CD4-positive, alpha-beta T cell (primary cell): ENCODE results near the gene SPTBN1. TPM values are rescaled to one million over a fixed set of nuclear protein-coding genes. Genes with fewer than 3 reads are reported as not detected.

ENCODE experiments used
- ATAC-seq: fragments of 200-7000 bp; cut with Tn5 transposase; one replicate; pipeline ENCODE4 v1.10.0; 2022; ENCODE audit warnings: mild to moderate bottlenecking; ENCODE audit not compliant: poor library complexity
- CTCF ChIA-PET: fragments of 350-600 bp; sonication (Branson Sonifier 250); formaldehyde crosslinking; loops from one replicate; lab custom pipeline; 2021; ENCODE audit warnings: antibody characterized with exemption, inconsistent platforms; lab: Charles Lee
- POLR2A ChIA-PET: fragments of 350-600 bp; sonication (Branson Sonifier 250); formaldehyde crosslinking; loops from one replicate; lab custom pipeline; 2021; ENCODE audit warnings: antibody characterized with exemption, inconsistent platforms; lab: Charles Lee
- DNase-seq, 14 experiments: peaks; one replicate each; pipeline ENCODE4 v3.0.0-alpha.2; 2013 to 2020; ENCODE audit warnings: mixed read lengths in 2 of 14
- H3K27ac ChIP-seq, 2 donors: one replicate each; pipeline versions ENCODE4 v1.5.1 to v1.7.0; 2013; ENCODE audit warnings: low read length in 2 of 2, low read depth in 1 of 2, mild to moderate bottlenecking in 1 of 2
- H3K27me3 ChIP-seq, 2 experiments: 1 replicate in 1 of 2; 2 replicates in 1 of 2; pipeline versions ENCODE4 v1.6.1 to v1.7.0; 2013; ENCODE audit warnings: low read length in 2 of 2, control low read depth in 1 of 2, mild to moderate bottlenecking in 1 of 2, moderate library complexity in 1 of 2; ENCODE audit not compliant: insufficient read depth in 2 of 2, control insufficient read depth in 1 of 2
- H3K36me3 ChIP-seq: one replicate; pipeline ENCODE4 v1.6.1; 2013; ENCODE audit warnings: low read length, control low read depth; ENCODE audit not compliant: insufficient read depth
- H3K4me1 ChIP-seq: one replicate; pipeline ENCODE4 v1.6.1; 2013; ENCODE audit warnings: low read length, control low read depth; ENCODE audit not compliant: insufficient read depth
- H3K4me3 ChIP-seq: one replicate; pipeline ENCODE4 v1.5.1; 2013; ENCODE audit warnings: mild to moderate bottlenecking, low read length, moderate library complexity
- H3K9me3 ChIP-seq, 2 experiments: 1 replicate in 1 of 2; 2 replicates in 1 of 2; pipeline versions ENCODE4 v1.6.1 to v1.7.0; 2013; ENCODE audit warnings: low read length in 2 of 2, mild to moderate bottlenecking in 2 of 2, control low read depth in 1 of 2, moderate library complexity in 1 of 2; ENCODE audit not compliant: control insufficient read depth in 1 of 2, insufficient read depth in 1 of 2
- H3K27ac Mint-ChIP-seq: one replicate; pipeline ENCODE4 v1.8.0; 2020; ENCODE audit warnings: mixed read lengths
- H3K27me3 Mint-ChIP-seq: one replicate; pipeline ENCODE4 v1.8.0; 2021; ENCODE audit warnings: mixed read lengths
- H3K36me3 Mint-ChIP-seq: one replicate; pipeline ENCODE4 v1.8.0; 2021; ENCODE audit warnings: low read depth, mixed read lengths
- H3K4me1 Mint-ChIP-seq: one replicate; pipeline ENCODE4 v1.8.0; 2021; ENCODE audit warnings: low read depth, mixed read lengths
- H3K4me3 Mint-ChIP-seq: one replicate; pipeline ENCODE4 v1.8.0; 2020; ENCODE audit warnings: mild to moderate bottlenecking, mixed read lengths
- H3K9me3 Mint-ChIP-seq: one replicate; pipeline ENCODE4 v1.8.0; 2020; ENCODE audit warnings: mixed read lengths
- intact Hi-C, 2 experiments: fragments of 100-400 bp; cut with DNase I in 1 of 2; cut with micrococcal nuclease in 1 of 2; formaldehyde crosslinking; loops; one replicate each; pipeline versions ENCODE4 v1.15.1 to v1.9.0; 2023 to 2025; cut with DNase I, micrococcal nuclease
- total RNA-seq, 174 experiments: library from RNA in 2 of 174; stranded (reverse) in 2 of 174; gene quantifications; one replicate each; pipeline ENCODE4 v1.2.3 and lab custom pipeline; 2021 to 2026
- TF ChIP-seq, protein P1 (sequence below): fragments of 200-600 bp; IDR thresholded peaks from one replicate; pipeline ENCODE4 v1.8.0; 2022; ENCODE audit warnings: antibody characterized with exemption, mild to moderate bottlenecking

SPTBN1 gene
- total RNA-seq, 2 experiments from 2014 or later: 156 to 166 TPM

DNA sequence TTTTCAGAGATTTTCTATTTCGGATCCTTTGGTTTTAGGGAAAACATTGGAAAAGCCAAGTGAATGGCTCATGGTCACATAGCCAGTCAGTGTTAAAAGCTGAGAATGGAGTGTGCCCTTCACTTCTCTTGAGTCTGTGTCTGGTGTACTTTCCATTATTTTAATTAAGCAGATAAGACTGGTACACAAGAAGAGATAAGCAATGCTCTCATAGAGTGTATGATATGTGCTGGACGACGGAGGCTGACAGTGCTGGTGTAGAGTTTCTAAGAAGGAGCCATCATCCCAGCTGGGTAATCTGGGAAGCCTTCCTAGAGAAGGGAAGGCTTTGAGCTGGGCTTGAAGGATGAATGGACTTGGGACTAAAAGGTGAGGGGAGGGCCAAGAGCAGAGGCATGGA lies 93.3 kb downstream of the SPTBN1 start:
- H3K9me3 ChIP-seq: no peaks in the 10 kb centered on the region
- no peaks in the 10 kb centered on the region for H3K36me3 Mint-ChIP-seq
- ChIA-PET POLR2A (interaction anchor here (3.9 kb wide), 1 partner anchor 9 kb away, joined by 13 read pairs; no protein-coding TSS in a partner anchor), CTCF (interaction anchor here (0.9 kb wide), 1 partner anchor 27 kb away, joined by 3 read pairs; no protein-coding TSS in a partner anchor)
- H3K4me3 Mint-ChIP-seq: no peak overlapping the region
- H3K27ac Mint-ChIP-seq: no peak overlapping the region
- no peaks in the 10 kb centered on the region for H3K27me3 Mint-ChIP-seq
- ATAC-seq (no peak), DNase-seq (no peak)
- no peak overlapping the region for H3K27ac ChIP-seq
- intact Hi-C loops: no loop called here
- TF ChIP-seq, protein P1, sequence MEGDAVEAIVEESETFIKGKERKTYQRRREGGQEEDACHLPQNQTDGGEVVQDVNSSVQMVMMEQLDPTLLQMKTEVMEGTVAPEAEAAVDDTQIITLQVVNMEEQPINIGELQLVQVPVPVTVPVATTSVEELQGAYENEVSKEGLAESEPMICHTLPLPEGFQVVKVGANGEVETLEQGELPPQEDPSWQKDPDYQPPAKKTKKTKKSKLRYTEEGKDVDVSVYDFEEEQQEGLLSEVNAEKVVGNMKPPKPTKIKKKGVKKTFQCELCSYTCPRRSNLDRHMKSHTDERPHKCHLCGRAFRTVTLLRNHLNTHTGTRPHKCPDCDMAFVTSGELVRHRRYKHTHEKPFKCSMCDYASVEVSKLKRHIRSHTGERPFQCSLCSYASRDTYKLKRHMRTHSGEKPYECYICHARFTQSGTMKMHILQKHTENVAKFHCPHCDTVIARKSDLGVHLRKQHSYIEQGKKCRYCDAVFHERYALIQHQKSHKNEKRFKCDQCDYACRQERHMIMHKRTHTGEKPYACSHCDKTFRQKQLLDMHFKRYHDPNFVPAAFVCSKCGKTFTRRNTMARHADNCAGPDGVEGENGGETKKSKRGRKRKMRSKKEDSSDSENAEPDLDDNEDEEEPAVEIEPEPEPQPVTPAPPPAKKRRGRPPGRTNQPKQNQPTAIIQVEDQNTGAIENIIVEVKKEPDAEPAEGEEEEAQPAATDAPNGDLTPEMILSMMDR: no peak
- no peaks in the 10 kb centered on the region for H3K4me1 ChIP-seq
- H3K4me3 ChIP-seq: no peak overlapping the region
- peaks cover 15% of the 10 kb centered on the region for H3K4me1 Mint-ChIP-seq
- no peaks in the 10 kb centered on the region for H3K9me3 Mint-ChIP-seq
- no peaks in the 10 kb centered on the region for H3K36me3 ChIP-seq
- H3K27me3 ChIP-seq: no peaks in the 10 kb centered on the region

DNA sequence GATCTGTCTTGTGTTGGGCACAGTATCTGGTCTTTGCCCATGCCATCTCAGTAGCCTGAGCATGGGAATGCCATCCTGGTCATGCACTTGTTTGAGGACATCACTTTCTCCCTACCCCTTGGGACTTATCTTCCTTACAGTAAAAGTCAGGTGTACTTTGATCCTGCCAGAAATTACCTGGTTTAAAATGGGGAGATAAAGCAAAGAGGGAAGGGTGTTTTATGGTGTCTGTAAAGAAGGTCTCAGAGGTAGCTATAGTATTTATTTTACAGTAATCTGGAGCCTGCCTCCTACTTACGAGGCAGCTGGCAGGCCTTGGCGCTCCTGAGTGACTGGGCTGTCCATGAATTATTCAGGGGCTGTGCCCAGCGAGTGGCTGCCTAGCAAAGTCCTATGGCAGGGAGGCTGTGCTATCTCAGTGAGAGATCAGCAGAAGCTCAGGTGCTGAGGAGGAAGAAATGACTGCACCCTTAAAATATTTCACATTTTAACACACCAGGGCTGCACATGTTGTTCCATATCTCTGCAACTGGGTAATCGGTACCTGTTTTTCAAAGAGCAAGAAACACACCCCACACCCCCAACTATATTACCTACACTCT lies 93.9 kb downstream of the SPTBN1 start:
- H3K4me1 ChIP-seq: no peaks in the 10 kb centered on the region
- intact Hi-C loops: no loop called here
- Mint-ChIP-seq H3K4me1 (peaks cover 21% of the 10 kb centered on the region), H3K27ac (no peak overlapping the region), H3K36me3 (no peaks in the 10 kb centered on the region), H3K27me3 (no peaks in the 10 kb centered on the region), H3K9me3 (no peaks in the 10 kb centered on the region), H3K4me3 (no peak overlapping the region)
- TF ChIP-seq, protein P1: no peak
- no peaks in the 10 kb centered on the region for H3K9me3 ChIP-seq
- no peak for DNase-seq
- no peak overlapping the region for H3K4me3 ChIP-seq
- CTCF ChIA-PET: interaction anchor here (0.9 kb wide), 1 partner anchor 27 kb away, joined by 3 read pairs; no protein-coding TSS in a partner anchor
- no peak overlapping the region for H3K27ac ChIP-seq
- no peaks in the 10 kb centered on the region for H3K27me3 ChIP-seq
- no peaks in the 10 kb centered on the region for H3K36me3 ChIP-seq
- POLR2A ChIA-PET: interaction anchor here (3.9 kb wide), 1 partner anchor 8 kb away, joined by 13 read pairs; no protein-coding TSS in a partner anchor
- no peak for ATAC-seq

DNA sequence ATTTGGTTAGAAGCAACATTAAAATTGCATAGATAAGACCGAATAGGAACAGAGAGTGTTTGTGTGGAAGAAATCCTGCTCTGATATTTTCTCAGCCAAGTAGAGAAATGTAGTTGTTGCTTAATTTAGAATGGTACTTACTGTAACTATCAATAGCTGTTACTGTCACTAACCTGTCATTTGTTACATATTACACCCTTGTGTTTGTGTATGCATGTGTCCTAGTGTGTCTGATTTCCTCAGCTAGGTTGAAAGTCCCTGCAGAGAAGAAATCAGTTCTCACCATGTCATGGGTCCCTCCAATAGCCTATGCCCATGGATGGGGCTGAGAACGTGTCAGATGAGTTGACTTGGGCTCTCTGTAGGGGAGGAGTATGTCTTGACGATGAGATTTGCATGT lies 94.4 kb downstream of the SPTBN1 start:
- POLR2A ChIA-PET: interaction anchor here (3.9 kb wide), 1 partner anchor 8 kb away, joined by 13 read pairs; no protein-coding TSS in a partner anchor
- intact Hi-C loops: no loop called here
- no peak overlapping the region for H3K27ac Mint-ChIP-seq

More for the DNA sequence above, 94.4 kb downstream of the SPTBN1 start:
- H3K27me3 Mint-ChIP-seq: no peaks in the 10 kb centered on the region
- H3K9me3 Mint-ChIP-seq: no peaks in the 10 kb centered on the region
- no peak overlapping the region for H3K4me3 Mint-ChIP-seq
- no peaks in the 10 kb centered on the region for H3K27me3 ChIP-seq
- no peak overlapping the region for H3K4me3 ChIP-seq
- H3K36me3 ChIP-seq: no peaks in the 10 kb centered on the region
- CTCF ChIA-PET: no interaction called here
- H3K4me1 Mint-ChIP-seq: peaks cover 26% of the 10 kb centered on the region
- DNase-seq: no peak
- no peaks in the 10 kb centered on the region for H3K9me3 ChIP-seq
- ATAC-seq: no peak
- TF ChIP-seq, protein P1: no peak
- H3K36me3 Mint-ChIP-seq: no peaks in the 10 kb centered on the region
- H3K27ac ChIP-seq: no peak overlapping the region
- H3K4me1 ChIP-seq: no peaks in the 10 kb centered on the region
